ENCODE data around the gene PEX10.
A peak's percentile ranks its signal among the peaks of the same experiment; 100 is the strongest.

The PEX10 gene

DNA sequence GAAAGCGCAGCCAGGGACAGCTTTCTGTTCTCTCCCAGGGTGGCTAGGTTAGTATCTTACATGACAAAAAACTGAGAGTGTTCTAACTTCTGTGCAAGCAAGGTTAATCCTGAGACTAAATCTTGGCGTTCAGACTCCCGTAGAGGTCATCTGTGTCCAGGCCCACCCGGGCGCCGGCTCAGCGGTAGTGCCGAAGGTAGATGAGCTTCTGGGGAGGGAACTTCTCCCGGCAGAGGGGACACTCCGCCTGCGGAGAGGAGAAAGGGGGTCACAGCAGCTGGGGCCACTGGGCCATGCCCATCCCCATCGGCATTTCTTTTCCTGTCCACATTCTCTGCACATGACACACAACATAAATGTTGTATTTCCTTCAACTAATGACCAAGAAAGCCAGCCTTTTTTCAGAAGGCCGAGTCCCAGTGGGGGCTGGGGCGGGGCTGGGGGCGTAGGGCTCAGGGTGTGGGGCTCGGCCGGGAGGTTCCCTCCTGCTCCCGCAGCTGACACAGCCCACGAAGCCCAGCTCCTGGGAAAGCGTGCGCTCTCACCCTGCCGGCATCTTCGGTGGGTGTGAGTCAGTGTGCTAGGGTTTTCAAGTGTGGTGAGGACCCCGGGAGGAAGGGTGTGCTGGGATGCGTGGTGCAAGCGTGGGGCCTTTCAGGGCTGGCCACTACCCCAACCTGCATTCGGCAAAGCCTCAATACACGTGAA, 6.6 kb downstream of the PEX10 start:
- DNase-seq (ENCODE audit: low read depth in 2 of 3, low spot score in 1 of 3) = no peak

DNA sequence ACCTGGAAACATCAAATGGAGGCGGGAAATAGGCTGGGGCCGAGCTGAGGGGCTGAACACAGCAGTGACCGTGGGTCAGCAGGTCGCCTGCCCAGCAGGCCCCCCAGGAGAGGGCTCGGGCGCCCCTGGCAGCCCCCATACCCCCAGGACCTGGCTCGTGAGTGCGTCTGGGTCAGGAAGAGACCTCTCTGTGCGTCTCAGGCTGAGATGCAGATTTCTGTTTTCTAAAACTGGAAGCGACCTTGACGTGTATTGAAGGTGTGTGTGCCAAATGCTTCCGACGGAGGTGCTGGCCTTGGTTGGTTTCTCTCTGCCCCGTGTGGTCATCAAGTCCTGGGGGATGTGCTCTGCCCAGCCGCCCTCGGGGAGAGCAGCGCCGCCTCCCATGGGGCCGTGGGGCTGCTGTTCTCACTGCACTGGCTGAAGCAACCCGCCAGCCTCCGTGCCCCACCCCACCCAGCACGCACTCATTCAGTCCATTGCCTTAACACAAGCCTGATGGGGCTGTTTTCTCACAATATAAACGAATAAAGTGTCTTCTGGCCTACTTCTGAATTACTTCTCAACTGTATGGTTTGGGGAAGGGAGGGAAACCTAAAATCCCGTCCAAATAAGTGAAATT, 7.4 kb downstream of the PEX10 start:
- no peak for DNase-seq (ENCODE audit: low read depth in 2 of 3, low spot score in 1 of 3)

DNA sequence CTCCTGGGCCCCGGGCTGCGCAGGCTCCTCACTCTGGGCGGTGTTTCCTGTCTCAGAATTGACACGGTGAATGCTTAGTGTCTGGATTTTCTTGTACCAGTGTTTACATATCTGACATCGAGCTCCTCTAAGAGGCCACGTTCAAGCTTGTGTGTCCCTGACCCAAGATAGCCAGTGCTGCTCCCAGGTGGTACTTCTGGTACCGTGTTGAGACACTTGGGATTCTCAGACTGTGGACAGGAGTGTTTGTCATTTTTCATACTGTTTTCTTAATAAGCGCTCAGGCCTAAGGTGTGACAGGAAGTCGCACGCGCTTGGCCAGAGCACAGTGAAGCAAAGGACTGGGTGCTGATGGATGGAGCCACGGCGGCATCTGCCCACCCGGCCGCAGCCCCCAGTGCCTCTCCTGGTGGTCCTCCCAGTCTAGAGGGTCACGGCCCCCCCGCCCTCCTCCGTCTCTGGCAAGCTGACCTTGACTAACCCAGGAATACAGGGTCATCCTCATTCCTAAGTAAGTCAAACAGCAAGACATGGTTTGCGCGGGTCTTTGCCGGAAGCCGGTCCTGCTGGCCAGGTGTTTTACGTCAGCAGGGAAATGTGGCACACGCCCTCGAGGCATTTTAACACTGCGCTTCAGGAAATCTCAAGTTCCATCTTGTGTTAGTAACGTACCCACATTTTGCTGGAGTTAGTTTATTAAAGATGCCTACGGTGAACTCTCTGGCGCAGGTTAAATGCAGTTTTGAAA, 8.0 kb downstream of the PEX10 start:
- DNase-seq (ENCODE audit: low read depth in 2 of 3, low spot score in 1 of 3) = no peak

DNA sequence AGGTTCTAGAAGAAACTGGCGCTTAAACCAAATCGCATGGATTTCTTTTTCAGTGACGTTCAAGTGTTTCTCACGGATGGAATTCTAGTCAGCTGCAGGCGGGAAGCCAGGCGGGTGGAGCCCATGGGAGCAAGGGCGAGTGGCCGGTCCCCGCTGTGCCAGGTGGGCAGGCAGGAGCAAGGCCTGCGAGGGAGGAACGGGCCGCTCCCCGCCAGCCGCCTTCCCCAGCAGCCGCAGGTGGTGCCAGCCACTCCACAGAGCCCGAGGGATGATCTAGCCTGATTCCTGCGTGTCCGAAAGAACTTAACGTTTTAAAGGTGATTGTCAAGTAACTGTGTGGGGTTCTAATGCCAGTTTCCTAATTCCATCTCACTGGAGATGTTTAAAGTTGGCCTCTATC, 9.1 kb downstream of the PEX10 start:
- no peak for DNase-seq (ENCODE audit: low read depth in 2 of 3, low spot score in 1 of 3)

DNA sequence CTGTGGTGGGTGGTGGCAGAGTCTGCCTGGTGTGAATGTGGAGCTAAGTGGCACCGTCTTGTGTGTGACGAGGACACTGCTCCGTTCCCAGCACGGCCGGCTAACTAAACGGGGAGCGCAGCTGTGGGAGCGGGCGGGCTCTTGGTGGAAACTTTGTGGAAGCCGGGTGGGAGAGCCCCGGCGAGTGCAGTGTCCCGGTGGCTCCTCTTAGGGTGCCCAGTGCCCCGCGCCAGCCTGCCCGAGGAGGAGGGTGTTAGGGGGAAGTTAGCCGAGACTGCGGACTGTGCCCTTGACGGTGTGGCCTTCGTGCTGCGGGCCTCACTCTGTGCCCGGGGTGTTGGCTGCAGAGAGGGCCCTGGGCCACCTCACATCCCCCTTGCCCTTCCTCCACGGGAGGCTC, 9.9 kb downstream of the PEX10 start:
- DNase-seq (ENCODE audit: low read depth in 2 of 3, low spot score in 1 of 3) = no peak

DNA sequence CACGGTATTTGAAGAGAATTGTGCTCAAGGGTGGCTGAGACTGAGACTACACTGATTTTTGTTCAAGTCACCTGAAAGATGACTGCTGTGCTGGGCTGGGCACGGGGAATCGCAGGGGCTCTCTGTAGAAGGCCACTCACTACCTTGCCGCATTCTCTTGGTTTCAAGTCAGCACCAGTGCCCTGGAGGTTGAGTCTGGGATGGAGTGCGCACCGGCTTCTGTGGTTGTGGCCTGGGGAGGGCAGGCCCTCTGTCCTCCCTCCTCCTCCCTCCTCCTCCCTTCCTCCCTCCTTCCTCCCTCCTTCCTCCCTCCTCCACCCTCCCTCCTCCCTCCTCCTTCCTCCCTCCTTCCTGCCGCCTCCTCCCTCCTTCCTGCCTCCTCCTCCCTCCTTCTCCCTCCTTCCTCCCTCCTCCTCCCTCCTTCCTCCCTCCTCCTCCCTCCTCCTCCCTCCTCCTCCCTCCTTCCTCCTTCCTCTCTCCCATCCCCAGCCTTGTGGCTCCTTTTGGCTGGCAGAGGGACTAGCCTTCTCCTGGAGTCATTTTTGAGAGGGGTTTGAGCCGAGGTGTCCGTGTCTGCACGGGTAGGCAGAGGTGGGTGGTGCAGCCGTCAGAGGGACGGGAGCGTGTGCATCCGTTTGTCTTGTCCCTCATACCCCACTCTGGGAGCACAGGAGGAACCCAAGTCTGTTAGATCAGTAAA, 11.3 kb downstream of the PEX10 start:
- no peak for DNase-seq (ENCODE audit: low read depth in 2 of 3, low spot score in 1 of 3)

DNA sequence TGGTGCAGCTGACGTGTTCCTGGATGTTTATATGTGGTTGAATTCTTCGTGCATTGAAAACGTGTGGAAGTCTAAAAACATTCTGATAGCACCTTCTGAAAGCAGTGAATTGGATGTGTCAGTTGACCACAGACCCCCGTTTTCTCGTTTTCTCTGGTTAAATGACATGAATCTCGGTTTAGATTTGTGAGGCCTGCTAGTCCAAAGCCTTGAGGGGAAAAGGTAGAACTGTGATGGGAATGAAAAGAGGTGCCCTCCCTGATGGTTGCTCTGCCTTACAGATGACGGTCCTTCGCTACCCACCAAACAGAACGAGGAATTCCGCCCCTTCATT, 11.8 kb downstream of the PEX10 start:
- DNase-seq (ENCODE audit: low read depth in 2 of 3, low spot score in 1 of 3) = no peak

DNA sequence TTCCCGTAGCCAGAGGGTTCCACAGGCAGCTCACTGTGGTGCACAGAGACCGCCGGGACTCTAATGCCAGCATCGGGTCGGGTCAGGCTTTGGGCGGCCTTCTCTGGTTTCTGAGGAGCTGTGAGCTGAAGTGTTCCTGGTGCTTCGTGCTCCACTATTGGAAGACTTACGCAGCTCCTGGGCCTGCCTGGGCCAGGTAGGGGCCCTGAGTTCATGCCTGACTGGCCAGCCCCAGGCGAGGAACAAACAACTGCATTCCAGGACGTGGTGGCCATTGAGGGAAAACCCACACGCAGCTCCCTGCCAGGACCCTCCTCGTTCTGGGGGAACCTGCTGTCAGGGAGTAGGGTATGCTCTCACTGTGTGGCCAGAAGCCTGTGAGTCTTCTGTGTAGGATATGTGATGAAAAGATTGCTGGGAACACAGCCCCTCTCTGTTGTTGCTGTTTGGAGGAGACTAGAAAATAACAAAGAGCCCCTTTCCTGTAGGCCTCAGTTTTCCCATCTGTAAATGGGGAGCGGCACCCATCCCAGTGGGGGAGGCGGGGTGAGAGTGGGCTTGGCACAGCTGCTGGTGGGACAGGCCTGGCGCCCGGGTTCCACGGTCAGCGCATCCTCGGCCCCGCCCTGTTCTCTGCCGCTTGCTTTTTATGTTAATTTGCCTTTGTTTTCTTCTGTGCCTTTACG, 12.3 kb downstream of the PEX10 start:
- DNase-seq (ENCODE audit: low read depth in 2 of 3, low spot score in 1 of 3) = no peak

DNA sequence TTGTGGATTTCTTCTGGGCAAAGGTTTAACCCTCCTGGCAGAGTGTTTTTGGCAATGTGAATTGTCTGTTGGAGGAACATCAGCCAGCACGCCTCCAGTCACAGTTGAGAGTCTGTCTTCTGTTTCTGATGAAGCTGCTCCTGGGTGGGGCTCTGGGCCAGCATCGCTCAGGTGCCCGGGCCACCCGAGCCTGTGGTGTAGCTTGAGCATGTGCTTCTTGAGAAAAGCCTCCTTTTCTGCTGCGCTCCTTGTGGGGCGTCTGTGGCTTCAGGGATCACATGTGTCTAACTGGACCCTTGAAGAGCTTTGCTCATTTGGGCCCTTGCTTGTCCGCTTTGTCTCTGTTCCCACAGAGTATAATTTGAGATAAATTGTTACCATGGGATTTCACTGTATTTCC, 13.5 kb downstream of the PEX10 start:
- no peak for DNase-seq (ENCODE audit: low read depth in 2 of 3, low spot score in 1 of 3)

DNA sequence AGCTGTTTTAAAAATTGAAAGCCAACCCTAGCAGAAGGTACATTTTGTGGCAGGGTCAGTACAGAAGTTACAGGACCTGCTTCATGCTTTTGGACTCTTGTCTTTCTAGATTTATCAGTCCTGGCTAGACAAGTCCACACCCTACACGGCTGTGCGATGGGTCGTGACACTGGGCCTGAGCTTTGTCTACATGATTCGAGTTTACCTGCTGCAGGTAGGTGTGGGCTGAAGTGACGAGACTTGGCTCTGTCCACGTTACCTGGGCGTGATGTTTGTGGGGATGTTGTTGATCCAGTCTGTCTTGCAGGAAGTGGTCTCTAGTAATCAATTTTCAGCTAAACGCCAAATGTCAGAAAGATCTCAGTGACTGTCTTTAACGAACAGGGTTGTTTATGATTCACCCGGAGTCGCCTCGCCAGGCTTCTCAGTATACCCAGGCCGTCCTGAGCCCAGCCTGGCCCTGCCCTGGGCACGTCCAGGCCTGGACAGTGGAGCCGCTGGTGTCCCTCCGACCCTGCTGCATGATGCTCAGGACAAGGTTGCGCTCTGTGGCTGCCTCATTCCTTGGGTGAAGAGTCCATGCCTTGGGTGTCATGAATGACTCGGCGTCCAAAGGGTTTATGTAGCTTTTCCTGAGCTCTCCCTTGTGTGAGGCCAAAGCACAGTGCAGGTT, 15.2 kb downstream of the PEX10 start:
- no peak for DNase-seq (ENCODE audit: low read depth in 2 of 3, low spot score in 1 of 3)

DNA sequence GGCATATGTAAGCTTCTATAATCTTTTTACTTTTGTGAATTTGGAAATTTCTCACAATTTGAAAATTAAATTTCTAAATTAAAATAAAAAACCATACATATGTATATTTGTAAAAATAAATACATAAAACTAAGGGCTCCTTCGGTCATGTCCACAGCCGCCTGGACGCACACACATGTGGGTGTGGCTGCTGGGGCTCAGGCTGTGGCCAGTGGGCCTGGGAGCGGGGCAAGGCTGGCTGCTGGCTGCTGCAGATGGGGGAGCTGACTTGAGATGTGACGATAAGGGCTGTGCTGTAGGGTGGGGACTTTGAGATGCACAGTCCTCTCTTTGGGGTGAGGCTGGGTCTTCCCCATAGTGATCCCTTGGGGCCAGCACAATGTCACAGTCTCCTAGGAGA, 15.9 kb downstream of the PEX10 start:
- no peak for DNase-seq (ENCODE audit: low read depth in 2 of 3, low spot score in 1 of 3)

DNA sequence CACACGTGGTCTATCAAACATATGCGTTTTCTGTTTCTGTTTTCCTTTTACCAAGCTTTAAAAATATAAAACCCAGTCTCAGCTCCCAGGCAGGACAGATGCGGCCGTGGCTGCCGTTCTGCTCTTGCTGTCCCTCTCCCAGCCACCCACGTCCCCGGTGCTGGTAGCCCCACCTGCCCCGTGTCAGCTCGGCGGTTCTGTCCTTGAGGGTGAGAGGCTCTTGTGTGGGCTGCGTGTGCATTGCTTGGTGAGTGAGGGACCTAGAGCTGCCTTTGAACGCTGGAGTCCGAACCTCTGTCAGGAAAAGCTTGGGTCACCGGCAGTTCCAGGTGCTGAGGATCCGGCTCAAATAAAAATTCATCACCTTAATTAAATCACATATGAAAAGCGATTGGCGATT, 16.3 kb downstream of the PEX10 start:
- DNase-seq (ENCODE audit: low read depth in 2 of 3, low spot score in 1 of 3) = no peak

DNA sequence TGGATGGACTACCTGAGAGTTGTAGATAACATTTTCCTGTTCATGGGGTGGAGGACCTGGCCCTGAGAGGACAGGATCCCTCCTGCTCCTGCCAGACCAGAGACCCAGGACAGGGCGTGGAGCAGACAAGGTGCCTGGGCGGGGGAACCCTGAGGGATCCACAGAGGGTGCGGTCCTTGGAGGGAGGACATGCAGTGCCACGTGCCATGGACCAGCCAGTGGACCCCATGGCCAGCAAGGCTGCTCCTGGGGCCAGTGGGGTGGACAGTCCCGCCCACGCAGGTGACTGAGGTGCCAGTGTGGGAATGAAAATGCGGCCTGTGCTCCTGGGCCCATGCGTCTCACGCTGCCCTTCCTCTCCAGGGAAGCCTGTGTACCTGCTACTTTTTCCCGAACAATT, 17.1 kb downstream of the PEX10 start:
- DNase-seq (ENCODE audit: low read depth in 2 of 3, low spot score in 1 of 3) = no peak

DNA sequence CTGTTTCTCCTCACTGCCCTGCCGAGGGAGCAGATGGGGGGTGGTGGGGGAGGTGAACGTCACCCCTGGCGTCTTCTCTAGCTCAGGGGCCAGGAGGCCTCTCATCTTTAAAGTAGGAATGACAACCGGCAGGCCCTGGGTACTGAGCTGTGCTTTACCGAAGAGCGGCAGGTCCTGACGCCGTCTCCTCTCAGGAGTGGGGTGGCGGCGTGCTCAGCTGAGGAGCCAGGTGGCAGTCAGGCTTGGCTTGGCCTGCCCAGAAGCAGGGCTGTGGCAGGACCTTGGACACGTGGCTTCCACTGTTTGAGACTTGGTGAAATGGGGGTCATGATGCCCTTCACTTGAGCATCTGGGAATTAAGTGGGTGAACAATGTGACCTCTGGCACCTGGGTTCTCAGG, 17.6 kb downstream of the PEX10 start:
- DNase-seq (ENCODE audit: low read depth in 2 of 3, low spot score in 1 of 3) = no peak

DNA sequence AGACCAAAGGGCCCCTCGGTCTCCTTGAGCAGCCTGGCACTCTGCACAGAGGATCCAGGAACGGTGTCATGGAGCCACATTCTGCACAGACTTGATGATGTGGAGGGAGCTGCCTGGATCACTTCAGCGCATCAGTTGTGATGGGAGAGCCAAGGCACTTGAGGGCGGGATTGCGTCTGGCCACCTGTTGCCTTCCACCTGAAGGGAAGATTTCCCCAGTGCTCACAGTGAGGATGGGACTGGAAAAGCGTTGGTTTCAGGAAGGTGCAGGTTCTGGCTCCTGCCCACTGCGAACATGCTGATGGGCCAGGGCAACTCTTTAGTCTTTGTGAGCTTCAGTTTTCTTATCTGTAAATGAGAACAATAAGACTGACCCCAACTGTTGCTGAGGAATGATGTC, 18.1 kb downstream of the PEX10 start:
- no peak for DNase-seq (ENCODE audit: low read depth in 2 of 3, low spot score in 1 of 3)

DNA sequence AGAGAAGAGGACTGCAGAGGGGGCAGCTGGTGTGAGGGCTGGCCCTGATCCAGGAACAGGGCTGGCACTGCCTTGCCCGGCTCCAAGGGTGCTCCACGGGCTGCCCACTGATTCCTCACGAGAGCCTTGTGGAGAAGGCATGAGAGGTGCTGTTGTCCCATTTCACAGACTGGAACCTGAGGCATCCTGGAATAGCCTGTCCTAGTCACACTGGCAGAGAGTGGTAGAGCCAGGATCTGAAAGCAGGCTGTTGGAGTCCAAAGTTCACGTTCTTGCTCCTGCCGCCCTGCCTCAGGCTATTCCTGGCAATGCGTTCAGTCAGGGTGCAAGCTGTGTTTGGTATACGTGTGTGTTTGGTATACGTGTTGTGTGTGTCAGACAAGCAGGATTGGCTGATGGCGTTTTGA, 18.9 kb downstream of the PEX10 start:
- DNase-seq (ENCODE audit: low read depth in 2 of 3, low spot score in 1 of 3) = no peak

DNA sequence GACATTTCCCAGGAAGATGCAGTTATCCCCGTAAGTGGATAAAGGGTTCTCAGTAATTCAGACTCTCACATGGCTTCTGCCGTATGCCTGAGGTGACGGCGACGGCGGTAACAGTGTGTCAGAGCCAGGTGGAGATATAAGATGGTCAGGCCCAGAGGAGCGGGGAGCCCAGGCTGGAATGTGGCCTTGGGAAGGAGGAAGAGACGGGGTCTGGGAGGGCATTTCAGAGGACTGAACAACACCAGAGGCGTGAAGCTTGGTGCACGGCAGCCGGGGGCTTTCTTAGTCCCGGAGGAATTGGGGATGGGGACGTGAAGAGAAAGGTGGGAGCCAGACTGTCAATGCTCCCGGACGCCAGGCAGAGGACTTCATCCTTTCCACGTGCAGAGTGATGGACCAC, 19.7 kb downstream of the PEX10 start:
- no peak for DNase-seq (ENCODE audit: low read depth in 2 of 3, low spot score in 1 of 3)

DNA sequence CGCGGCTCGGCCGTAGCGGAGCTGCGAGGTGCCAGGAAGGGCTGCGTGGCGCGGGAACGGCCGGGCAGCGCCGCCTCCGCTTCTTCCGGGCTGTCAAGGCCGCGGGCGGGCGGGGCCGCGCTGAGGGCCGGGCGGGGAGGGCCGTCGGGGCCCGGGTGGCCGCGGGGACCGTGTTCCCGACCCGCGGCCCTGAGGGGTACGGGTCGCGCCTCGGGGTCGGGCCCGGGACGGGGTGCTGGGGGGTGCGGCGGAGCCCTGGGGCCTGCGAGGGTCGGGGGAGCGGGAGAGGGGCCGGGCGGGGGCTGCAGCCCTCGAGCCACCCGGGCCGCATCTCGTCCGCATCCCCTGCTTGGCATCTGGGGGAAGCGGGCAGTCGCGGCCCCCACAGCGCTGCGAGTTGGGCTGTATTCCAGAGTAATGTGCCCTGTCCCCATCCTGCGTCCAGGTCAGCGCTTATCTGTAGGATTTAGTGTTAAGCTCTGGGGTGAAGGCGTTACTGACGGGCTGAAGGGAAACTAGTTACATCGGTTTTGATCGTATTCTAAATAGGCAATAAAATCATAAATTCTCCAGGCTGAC, 20.3 kb downstream of the PEX10 start:
- no peak for DNase-seq (ENCODE audit: low read depth in 2 of 3, low spot score in 1 of 3)

DNA sequence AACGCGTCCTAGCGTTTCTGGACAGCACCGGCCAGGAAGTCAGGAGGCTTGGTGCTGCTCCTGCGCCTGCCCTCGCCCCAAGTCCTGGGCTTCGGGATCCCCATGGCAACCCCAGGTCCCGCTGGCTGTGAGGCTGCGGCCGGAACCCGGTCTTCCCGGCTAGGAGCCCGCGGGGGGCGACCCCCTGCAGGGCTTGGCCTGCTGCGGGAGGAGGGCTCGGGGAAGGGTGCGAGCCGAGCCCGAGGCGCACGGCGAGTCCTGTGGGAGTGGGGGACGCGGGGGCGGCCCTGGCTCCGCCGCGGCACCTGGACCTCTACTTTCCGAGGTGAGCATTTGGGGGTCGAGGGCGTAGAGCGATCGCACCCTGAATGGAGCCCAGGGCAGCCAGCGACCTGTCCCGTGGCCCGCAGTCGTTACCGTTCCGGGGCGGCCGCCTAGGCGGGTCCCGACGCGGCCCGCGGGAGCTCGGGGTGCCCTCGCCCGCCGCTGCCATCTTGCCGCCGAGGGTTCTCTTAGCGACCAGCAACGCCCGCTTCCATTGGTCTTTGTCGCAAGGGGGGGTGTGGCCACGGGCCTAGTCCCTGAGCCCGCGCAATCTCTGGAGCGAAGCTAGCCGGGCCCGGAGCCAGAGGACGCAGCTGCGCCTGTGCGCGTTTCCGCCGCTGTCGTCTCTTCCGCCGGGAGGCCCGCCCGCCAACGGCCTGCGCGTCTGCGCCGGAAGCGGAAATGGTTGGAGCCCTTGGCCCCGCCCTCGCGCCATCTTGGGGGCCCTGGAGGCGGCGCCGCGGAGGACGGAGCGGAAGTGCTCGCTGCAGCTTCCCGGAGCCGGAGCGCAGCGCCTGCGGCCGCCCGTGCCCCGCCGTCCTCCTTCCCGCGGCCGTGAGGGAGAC, 21.1 kb downstream of the PEX10 start, which contains the start of the genes MORN1 and RER1:
Gene MORN1, minus strand, starts transcription at position 514 of the 890 bp plus-strand sequence. Its CDS starts 21 bp downstream, at position 493.
Gene RER1, plus strand, starts transcription at position 801 of the 890 bp plus-strand sequence. CDS start 3,950 bp downstream, outside the sequence.
- DNase-seq (ENCODE audit: low read depth in 2 of 3, low spot score in 1 of 3) = peak; percentile 95 to 99 (median 98)
